Measurements from ENCODE around the gene HOXB4.

The HOXB4 gene

DNA sequence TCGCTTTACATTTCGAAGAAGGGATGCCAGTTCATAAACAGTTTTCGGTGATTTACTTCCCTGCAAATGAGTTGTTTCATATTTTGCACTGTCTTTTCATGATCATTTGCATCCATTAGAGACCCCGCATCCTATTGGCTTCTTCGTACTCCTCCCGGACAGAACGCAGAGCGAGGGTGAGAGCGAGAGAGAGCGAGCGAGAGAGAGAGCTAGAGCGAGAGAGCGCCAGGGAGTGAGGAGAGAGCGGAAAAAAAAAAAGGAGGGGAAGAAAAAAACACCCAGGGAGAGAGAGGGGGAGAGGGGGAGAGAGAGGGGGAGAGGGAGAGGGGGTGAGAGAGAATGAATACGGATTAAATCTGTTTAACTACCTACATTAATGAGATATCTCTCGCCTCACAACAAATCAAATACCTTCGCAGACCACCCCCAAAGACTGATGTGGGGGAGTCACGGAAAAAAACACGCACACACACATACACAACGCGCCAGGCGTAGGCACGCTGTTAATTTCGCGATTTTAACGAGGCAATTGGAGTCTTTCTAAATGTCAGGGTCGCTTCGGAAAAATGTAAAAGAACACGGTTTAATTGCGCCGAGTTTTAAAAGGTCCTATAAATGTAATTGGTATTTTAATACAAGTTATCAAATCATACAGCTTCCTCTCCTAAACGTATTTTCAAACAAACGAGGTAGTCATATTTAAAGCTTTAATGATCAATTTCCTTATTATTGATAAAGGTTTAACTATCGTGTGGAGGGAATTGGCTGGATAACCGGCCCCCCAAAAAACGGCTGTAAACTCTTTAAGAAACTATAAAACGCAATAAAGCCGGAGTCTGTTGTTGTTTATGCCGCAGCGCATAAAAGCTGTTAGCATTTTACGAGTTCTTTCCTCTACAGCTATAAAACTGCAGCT is 37.2 kb upstream of the HOXB4 start, which contains the start of gene HOXB8:
HOXB8 (minus strand) TSS at position 246 of the 916 bp plus-strand sequence. CDS start 588 bp downstream, outside the sequence.
- DNase-seq (ENCODE audit: low spot score) = no peak

- DNase-seq (ENCODE audit: low spot score) = peak; percentile 73
Measured at GRCh38 chr17:48613862-48614694, 35.9 kb upstream of the HOXB4 start.

GRCh38 chr17:48612854-48613691 is 34.9 kb upstream of the HOXB4 start:
- peak; percentile 79 for DNase-seq (ENCODE audit: low spot score)

- DNase-seq (ENCODE audit: low spot score) = no peak
Measured at GRCh38 chr17:48612456-48612853, 34.3 kb upstream of the HOXB4 start.

- no peak for DNase-seq (ENCODE audit: low spot score)
Measured at GRCh38 chr17:48611681-48612455, 33.7 kb upstream of the HOXB4 start.

DNA sequence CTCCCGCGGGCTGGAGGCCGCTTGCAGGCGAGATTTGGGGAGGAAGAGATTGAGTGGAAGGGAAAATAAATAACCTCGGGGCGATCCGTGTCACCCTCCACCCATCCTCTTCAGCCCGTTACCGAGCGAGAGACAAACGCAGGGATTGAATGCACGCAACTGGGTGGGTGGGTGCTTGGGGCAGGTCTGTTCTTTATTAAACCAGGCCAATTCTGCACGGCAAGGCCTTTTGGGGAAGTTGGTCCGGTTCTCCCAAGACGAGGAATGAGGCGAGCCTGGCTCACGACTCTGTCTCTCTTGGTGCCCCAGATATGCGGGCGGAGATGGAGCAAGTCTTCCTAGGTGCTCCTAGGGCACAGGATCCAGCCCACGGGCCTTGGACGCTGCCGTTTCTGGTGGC is 33.1 kb upstream of the HOXB4 start:
- no peak for DNase-seq (ENCODE audit: low spot score)

GRCh38 chr17:48610282-48611211 is 32.4 kb upstream of the HOXB4 start, which contains the start of gene HOXB7:
HOXB7 (minus strand) TSS chr17:48611017; CDS start chr17:48610918, 99 bp downstream.
- DNase-seq (ENCODE audit: low spot score) = no peak

DNA sequence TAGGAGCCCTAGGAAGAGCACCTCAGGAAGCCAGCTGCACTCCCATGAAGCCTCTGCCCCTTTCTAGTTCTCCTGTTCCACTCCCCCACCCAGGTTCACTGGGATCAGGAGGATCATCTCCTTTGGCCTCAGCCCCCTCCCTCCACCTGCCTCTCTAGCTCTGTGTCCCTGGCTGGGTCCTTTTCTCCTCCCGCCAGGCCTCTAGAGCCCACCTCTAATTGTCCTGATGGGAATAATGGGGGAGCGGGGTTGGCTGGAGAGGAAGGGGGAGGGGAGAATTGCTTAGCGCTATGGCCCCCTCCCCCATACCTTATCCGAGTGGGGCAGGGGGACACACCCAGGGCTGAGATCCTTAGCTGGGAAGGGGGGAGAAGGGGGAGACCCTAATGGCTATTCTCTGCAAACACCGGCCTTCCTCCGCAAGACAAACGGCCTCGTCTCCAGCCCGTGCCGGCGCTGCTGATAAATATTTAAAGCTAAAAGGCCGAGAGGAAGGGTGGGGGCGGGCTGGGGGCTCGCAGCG is 31.7 kb upstream of the HOXB4 start:
- no peak for DNase-seq (ENCODE audit: low spot score)

DNA sequence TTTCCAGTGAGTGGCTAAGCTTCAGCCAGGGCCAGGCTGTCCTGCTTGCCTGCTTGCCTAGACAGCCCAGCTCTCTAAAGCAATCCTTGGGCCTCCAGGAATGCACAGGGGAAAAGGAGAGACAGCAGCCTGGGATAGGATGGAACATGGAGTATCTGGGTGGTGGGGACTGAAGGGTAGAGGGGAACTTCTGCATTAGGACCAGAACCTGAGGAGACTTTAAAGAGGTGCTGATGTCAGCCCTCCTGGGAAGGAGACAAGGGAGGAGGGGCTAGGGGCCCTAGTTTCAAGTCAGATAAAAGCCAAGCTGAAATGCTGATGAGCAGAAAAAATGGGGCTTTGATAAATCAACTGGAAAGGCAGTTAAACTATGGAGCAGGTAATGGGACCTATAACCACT is 30.9 kb upstream of the HOXB4 start:
- DNase-seq (ENCODE audit: low spot score) = no peak

DNA sequence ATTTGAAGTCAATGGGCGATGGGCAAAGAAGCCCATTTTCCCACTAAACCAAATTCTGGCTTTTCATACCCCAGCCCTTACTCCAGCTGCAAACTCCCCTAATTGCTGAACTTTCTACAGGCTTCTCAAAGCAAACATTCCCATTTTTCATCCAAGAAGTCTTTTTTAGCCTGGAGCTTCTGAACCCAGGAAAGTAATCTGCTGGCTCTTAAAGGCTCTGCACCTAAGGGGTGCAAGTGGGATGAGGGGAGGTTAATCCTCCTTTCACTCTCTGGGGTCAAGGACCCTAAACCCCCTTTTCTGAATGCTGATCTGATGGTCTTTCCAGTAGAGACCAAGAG is 30.3 kb upstream of the HOXB4 start:
- DNase-seq (ENCODE audit: low spot score) = no peak

- no peak for DNase-seq (ENCODE audit: low spot score)
Measured at GRCh38 chr17:48606892-48607614, 28.9 kb upstream of the HOXB4 start.

DNA sequence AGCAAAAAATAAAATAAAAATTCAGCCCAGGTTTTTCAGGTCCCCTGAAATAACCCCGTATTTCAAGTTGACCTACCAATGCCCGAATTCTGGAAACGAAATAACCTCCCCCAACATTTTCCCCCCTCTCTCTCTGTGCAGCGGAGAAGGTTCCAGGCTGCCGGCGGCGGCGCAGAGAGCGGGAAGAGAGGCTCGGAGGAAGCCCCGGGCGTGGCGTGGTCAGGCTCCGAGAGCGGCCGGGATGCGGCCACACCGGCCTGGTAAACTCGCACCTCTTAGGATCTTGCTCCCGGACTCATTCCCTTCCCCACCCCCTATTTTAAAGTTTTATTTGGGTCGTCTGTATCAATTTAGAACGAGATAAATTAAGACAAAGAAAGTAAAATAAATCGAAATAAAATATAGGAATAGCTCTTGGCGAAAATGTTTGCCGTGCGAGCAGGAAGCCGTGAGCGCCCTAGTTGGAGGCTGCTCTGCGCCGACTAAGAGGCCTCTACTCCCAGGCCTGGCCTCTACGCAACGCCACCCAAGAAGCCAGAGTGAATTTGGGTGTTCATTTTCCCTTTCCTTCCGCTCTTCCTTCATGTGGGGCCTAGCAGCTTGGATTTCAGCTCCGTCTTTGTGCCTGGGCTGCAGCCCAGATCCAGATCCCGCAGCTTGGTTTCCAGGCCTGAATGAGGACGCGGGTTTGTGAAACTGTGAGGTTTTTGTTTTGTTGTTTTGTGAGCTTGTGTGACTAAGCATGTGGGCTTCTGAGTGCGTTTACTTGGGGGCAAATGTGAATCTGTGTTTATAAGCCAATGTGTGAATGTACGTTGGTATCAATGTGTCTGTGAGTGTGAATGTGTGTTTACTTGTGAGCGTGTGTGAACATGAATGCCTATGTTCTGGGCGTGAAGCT is 28.1 kb upstream of the HOXB4 start:
- no peak for DNase-seq (ENCODE audit: low spot score)

GRCh38 chr17:48605409-48605919 is 27.3 kb upstream of the HOXB4 start:
- DNase-seq (ENCODE audit: low spot score) = no peak

GRCh38 chr17:48604770-48605329 is 26.7 kb upstream of the HOXB4 start, which contains the start of gene HOXB6:
HOXB6 (minus strand) TSS chr17:48604986; CDS start chr17:48598150, 6,836 bp downstream.
- no peak for DNase-seq (ENCODE audit: low spot score)

- DNase-seq (ENCODE audit: low spot score) = no peak
Measured at GRCh38 chr17:48603959-48604769, 26.0 kb upstream of the HOXB4 start.
